GM12874 (cell line): Measurements from ENCODE around the gene SEL1L2.

Experiments
- TF ChIP-seq, protein P1 (sequence below): IDR thresholded peaks from 2 replicates; pipeline ENCODE4 v1.5.1; 2011; ENCODE audit warnings: low read depth, mild to moderate bottlenecking, control low read depth, low read length, moderate library complexity; ENCODE audit not compliant: insufficient read depth

Gene SEL1L2

DNA sequence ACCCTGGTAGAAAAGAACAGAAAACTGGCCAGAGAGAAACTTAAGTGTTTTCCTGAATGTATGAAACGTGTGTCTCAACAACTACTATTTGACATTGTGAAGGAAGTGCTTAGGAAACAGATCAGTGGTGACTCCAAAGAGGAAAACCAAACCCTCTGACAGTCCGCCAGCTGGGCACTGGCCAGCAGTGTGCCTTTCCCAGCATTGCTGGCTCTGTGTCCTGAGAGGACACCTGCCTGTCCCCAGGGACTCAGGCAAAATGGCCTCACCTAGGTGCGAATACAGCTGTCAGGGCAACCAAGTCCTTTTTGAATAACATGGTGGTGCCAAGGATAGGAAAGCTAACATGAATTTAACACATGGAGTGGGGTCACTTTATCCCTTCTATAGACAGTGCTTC lies 133.1 kb downstream of the SEL1L2 start:
- TF ChIP-seq, protein P1, sequence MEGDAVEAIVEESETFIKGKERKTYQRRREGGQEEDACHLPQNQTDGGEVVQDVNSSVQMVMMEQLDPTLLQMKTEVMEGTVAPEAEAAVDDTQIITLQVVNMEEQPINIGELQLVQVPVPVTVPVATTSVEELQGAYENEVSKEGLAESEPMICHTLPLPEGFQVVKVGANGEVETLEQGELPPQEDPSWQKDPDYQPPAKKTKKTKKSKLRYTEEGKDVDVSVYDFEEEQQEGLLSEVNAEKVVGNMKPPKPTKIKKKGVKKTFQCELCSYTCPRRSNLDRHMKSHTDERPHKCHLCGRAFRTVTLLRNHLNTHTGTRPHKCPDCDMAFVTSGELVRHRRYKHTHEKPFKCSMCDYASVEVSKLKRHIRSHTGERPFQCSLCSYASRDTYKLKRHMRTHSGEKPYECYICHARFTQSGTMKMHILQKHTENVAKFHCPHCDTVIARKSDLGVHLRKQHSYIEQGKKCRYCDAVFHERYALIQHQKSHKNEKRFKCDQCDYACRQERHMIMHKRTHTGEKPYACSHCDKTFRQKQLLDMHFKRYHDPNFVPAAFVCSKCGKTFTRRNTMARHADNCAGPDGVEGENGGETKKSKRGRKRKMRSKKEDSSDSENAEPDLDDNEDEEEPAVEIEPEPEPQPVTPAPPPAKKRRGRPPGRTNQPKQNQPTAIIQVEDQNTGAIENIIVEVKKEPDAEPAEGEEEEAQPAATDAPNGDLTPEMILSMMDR, result no peak

DNA sequence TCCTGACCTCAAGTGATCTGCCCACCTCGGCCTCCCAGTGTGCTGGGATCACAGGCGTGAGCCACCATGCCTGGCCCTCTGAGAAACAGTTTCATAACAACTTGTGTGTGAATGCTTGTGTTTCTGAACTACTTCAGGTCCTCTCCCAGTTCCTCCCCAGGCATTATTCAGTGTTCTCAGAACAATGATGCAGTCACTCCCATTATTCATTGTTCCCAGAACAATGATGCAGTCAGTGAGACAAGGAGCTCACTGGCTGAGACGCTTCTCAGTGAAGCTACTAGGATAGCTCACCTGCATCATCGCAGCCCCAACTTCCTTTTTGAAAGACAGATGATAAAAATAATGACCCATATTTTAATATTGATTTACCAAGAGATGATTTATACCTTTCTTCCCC lies 134.1 kb downstream of the SEL1L2 start:
- TF ChIP-seq, protein P1, result no peak

DNA sequence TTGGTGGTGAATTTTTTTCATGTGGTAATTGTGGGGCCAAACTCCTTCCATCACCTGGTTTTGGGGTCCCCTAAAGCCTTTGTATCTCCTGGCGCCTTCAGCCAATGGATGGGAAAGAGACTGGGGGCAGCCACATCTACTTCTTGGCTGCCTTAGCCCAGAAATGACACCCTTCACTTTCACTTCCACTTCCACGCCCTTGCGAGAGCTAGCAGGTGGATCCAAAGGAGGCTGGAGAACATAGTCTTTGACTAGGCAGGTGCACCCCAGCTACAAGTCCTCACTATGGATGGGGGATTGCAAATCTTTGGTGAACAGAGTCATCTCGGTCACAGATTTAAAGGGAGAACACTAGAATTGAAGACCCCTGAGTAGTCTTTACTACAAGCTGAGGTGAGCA lies 134.8 kb downstream of the SEL1L2 start:
- TF ChIP-seq, protein P1, result no peak

DNA sequence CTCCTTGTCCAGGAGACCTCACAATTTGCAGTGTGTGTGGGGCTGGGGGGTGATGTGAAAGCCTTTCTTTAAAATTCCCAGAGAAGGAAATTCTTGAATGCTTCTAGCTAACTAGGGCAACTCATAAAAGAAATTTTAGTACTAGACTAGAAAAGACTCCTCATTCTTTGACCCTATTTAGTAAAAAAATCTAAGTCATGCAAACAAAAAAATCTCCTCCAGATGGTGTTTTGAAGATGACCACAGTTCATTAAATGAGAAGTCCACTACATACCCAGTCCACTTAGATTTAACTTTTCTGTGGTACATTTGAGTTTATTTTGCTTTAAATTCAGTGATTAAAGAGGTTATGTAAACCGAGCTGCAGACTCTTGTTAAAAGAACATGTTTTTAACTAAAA lies 138.1 kb downstream of the SEL1L2 start:
- TF ChIP-seq, protein P1, result no peak

DNA sequence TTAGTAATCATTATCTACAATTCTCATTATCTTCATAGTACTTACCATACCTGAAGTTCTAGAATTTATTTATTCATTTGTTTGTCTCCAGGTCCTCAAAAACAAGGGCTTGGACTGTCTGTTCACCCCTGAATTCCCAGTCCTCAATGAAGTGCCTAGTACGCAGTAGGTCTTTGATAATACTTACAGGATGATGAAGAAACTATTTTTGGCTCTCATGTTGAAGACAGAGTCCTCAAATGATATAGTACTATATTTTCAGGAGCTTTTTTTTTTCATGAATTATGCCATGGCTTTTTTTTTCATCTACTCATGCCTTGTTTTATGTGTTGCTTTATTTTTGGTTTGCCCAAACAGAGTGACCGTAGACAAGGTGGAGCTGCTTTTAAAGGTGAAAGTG lies 139.1 kb downstream of the SEL1L2 start:
- TF ChIP-seq, protein P1, result no peak

DNA sequence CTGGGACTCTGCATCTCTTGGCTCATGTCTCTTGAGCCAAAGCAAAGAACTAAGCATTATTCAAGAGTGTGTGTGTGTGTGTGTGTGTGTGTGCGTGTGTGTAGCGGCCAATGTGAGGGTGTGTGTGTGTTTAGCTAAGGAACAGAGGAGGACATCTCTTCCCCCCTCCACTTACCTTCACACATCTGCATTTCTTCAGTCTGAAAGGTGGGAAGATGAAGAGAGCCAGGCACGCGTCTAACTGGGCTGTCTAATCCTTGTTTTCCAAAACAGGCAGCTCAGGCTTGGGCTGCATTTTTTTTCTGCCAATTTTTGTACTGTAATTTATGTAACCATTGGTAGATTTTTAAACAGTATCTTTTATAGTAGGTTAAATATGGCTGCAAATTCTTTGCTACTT lies 146.1 kb downstream of the SEL1L2 start:
- TF ChIP-seq, protein P1, result no peak

DNA sequence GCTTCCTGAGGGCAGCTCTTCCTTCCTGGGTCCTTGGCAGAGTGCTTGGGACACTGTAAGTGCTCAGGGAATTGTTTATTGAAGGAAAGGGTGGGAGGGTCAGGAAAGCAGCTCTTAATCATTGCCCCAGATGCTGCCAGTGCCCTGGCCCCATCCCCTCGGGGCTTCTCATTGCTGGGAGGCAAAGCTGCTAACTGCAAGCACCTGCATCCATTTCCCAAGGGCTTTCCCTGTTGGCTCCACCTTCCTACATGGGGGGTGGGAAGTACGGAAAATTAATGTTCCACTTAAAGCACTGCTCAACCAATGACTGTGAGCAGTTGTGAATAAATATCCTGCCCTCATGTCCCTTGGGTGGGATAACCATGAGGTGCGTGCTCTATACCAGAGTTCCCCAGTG lies 149.2 kb downstream of the SEL1L2 start:
- TF ChIP-seq, protein P1, result no peak

DNA sequence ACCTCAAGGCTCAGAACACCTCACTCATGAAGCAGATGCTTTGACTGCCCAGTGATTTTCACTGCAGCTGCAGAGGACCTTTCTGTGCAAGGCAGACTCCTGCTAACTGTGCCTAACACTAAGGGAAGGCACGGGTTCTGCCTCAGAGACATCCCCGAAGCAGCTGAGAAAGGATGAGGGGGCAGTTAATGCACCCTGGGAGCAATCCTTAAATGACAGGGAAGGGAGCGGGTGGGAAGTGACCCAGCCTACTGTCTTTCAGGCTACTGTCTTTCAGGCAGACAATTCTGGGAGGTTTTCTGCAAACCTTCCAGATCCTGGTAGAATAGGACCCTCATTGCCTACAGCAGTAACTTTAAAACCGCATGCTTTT lies 150.3 kb downstream of the SEL1L2 start:
- TF ChIP-seq, protein P1, result no peak
